ENCODE data around the gene ARHGEF16.

DNA sequence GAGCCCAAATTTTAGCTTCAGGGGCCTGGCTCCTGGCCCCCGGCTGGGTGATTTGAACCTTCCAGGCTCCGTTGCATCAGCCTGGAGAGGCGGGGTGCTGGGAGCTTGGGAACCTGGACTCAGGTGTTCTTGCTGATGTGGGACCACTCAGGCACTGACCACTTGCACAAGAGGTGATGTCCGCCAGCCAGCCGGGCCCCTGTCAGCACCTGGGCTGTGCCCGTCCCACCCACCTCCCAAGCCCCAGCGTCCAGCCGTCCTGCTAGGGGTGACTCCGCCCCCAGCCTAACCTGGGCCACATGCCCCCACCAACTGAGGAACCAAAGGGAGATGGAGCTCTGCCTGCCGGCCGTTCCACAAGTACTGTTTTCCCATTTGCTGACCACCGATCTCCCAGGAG lies 47.4 kb upstream of the ARHGEF16 start:
- TF ChIP-seq POLR2A (IDR thresholded peaks at IDR 0.05) (no peak), POLR2AphosphoS5 (IDR thresholded peaks at IDR 0.05) (no peak)
- TF ChIP-seq, protein P1, sequence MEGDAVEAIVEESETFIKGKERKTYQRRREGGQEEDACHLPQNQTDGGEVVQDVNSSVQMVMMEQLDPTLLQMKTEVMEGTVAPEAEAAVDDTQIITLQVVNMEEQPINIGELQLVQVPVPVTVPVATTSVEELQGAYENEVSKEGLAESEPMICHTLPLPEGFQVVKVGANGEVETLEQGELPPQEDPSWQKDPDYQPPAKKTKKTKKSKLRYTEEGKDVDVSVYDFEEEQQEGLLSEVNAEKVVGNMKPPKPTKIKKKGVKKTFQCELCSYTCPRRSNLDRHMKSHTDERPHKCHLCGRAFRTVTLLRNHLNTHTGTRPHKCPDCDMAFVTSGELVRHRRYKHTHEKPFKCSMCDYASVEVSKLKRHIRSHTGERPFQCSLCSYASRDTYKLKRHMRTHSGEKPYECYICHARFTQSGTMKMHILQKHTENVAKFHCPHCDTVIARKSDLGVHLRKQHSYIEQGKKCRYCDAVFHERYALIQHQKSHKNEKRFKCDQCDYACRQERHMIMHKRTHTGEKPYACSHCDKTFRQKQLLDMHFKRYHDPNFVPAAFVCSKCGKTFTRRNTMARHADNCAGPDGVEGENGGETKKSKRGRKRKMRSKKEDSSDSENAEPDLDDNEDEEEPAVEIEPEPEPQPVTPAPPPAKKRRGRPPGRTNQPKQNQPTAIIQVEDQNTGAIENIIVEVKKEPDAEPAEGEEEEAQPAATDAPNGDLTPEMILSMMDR (IDR thresholded peaks at IDR 0.05) = no peak

Data from breast epithelium (tissue), 3 donors.